H1 (cell line): Measurements from ENCODE around the gene HAND1. TPM values are rescaled to one million over a fixed set of nuclear protein-coding genes. Genes with fewer than 3 reads are reported as not detected.

ENCODE experiments used
- CTCF ChIA-PET: fragments of 300-600 bp; sonication (Branson Sonifier 250); formaldehyde crosslinking; loops from one replicate; lab custom pipeline; 2021; ENCODE audit not compliant: partially characterized antibody; lab: Charles Lee
- POLR2A ChIA-PET: fragments of 300-600 bp; sonication (Branson Sonifier 250); formaldehyde crosslinking; loops from one replicate; lab custom pipeline; 2021; ENCODE audit warnings: inconsistent platforms; ENCODE audit not compliant: partially characterized antibody; lab: Charles Lee
- DNase-seq, 2 experiments: peaks; one replicate each; pipeline versions ENCODE4 v3.0.0 to v3.0.0-alpha.2; 2010 to 2022; ENCODE audit warnings: low spot score in 2 of 2, low read depth in 1 of 2, mixed read lengths in 1 of 2
- FAIRE-seq: peaks from 2 replicates; lab custom pipeline; 2011; peaks lifted over from hg19 to GRCh38; lab: Jason Lieb, UNC
- H2AFZ ChIP-seq: 2 replicates; pipeline ENCODE4 v1.8.1; 2012; ENCODE audit warnings: low read length, inconsistent platforms
- H2AK5ac ChIP-seq: 2 replicates; pipeline ENCODE4 v1.6.1; 2013; ENCODE audit warnings: low read depth, low read length
- H2BK120ac ChIP-seq: replicated peaks from 2 replicates; pipeline ENCODE3; 2013; ENCODE audit warnings: low read depth, low read length, inconsistent platforms
- H2BK12ac ChIP-seq: 2 replicates; pipeline ENCODE4 v1.6.1; 2013; ENCODE audit warnings: low read depth, low read length
- H2BK15ac ChIP-seq: 2 replicates; pipeline ENCODE4 v1.6.1; 2013; ENCODE audit warnings: low read length
- H2BK20ac ChIP-seq: 2 replicates; pipeline ENCODE4 v1.6.1; 2013; ENCODE audit warnings: low read length
- H2BK5ac ChIP-seq: 2 replicates; pipeline ENCODE4 v1.6.1; 2013; ENCODE audit warnings: low read depth, low read length
- H3K14ac ChIP-seq: 2 replicates; pipeline ENCODE4 v1.6.1; 2013; ENCODE audit warnings: inconsistent platforms; ENCODE audit not compliant: insufficient read length
- H3K18ac ChIP-seq: 2 replicates; pipeline ENCODE4 v1.6.1; 2013; ENCODE audit warnings: low read length; ENCODE audit errors: extremely low read depth
- H3K23ac ChIP-seq: 2 replicates; pipeline ENCODE4 v1.6.1; 2013; ENCODE audit warnings: inconsistent platforms; ENCODE audit not compliant: insufficient read length
- H3K23me2 ChIP-seq: 2 replicates; pipeline ENCODE4 v1.6.1; 2013; ENCODE audit warnings: low read depth, low read length
- H3K27ac ChIP-seq: 2 replicates; pipeline ENCODE4 v1.6.1; 2011; ENCODE audit warnings: low read depth, low read length, inconsistent platforms
- H3K27me3 ChIP-seq, 4 experiments: replicated peaks in 1 of 4; 1 replicate in 1 of 4; 2 replicates in 3 of 4; pipeline versions ENCODE4 v1.6.1 to v1.8.1; 2011 to 2013; ENCODE audit warnings: low read length in 3 of 4, mild to moderate bottlenecking in 3 of 4, inconsistent platforms in 2 of 4, mixed read lengths in 2 of 4, moderate library complexity in 1 of 4; ENCODE audit not compliant: control insufficient read depth in 3 of 4, insufficient read depth in 3 of 4; ENCODE audit errors: extremely low read depth in 1 of 4
- H3K36me3 ChIP-seq, 4 experiments: 2 replicates each; pipeline versions ENCODE4 v1.6.1 to v1.8.1; 2011 to 2013; ENCODE audit warnings: mild to moderate bottlenecking in 4 of 4, low read length in 3 of 4, moderate library complexity in 2 of 4, control low read depth in 1 of 4, inconsistent platforms in 1 of 4; ENCODE audit not compliant: insufficient read depth in 4 of 4, control insufficient read depth in 2 of 4
- H3K4ac ChIP-seq: replicated peaks from 2 replicates; pipeline ENCODE3; 2013; ENCODE audit warnings: low read length, low read depth, mixed read lengths, inconsistent platforms; ENCODE audit not compliant: insufficient read length
- H3K4me1 ChIP-seq, 4 experiments: replicated peaks in 1 of 4; 1 replicate in 1 of 4; 2 replicates in 3 of 4; pipeline versions ENCODE4 v1.6.1 to v1.8.1; 2011 to 2013; ENCODE audit warnings: low read length in 3 of 4, inconsistent platforms in 2 of 4, mixed read lengths in 1 of 4; ENCODE audit not compliant: insufficient read depth in 4 of 4, control insufficient read depth in 3 of 4
- H3K4me2 ChIP-seq, 2 experiments: 2 replicates each; pipeline versions ENCODE4 v1.6.1 to v1.8.1; 2011 to 2013; ENCODE audit warnings: low read depth in 2 of 2, low read length in 2 of 2, control low read depth in 1 of 2, inconsistent platforms in 1 of 2, mild to moderate bottlenecking in 1 of 2; ENCODE audit not compliant: insufficient read depth in 1 of 2
- H3K4me3 ChIP-seq, 4 experiments: fragments of 200-600, 300-600 bp in 1 of 4; sonication (generic), shearing (Covaris generic), sonication (Bioruptor Twin) in 1 of 4; 2 replicates each; pipeline versions ENCODE4 v1.5.1 to v1.8.1; 2011 to 2016; ENCODE audit warnings: low read length in 4 of 4, low read depth in 3 of 4, control low read depth in 2 of 4, inconsistent platforms in 2 of 4, mild to moderate bottlenecking in 2 of 4, mixed read lengths in 1 of 4, moderate library complexity in 1 of 4; ENCODE audit not compliant: insufficient read depth in 2 of 4; ENCODE audit errors: extremely low read depth in 1 of 4
- H3K56ac ChIP-seq: replicated peaks from 2 replicates; pipeline ENCODE3; 2013; ENCODE audit warnings: low read depth, mild to moderate bottlenecking, mixed read lengths, low read length, inconsistent platforms; ENCODE audit not compliant: insufficient read length
- H3K79me1 ChIP-seq: 2 replicates; pipeline ENCODE4 v1.6.1; 2013; ENCODE audit warnings: low read depth, low read length, control low read depth
- H3K79me2 ChIP-seq, 2 experiments: 2 replicates each; pipeline versions ENCODE4 v1.6.1 to v1.8.1; 2012 to 2013; ENCODE audit warnings: low read length in 2 of 2, mild to moderate bottlenecking in 2 of 2, inconsistent platforms in 1 of 2; ENCODE audit not compliant: insufficient read depth in 2 of 2, control insufficient read depth in 1 of 2
- H3K9ac ChIP-seq, 4 experiments: replicated peaks in 1 of 4; 1 replicate in 1 of 4; 2 replicates in 3 of 4; pipeline versions ENCODE4 v1.6.1 to v1.8.1; 2011 to 2013; ENCODE audit warnings: low read depth in 3 of 4, low read length in 3 of 4, control low read depth in 2 of 4, mild to moderate bottlenecking in 2 of 4, moderate library complexity in 2 of 4, inconsistent platforms in 1 of 4; ENCODE audit errors: extremely low read depth in 1 of 4
- H3K9me3 ChIP-seq, 2 experiments: 2 replicates each; pipeline versions ENCODE4 v1.6.1 to v1.8.1; 2012 to 2013; ENCODE audit warnings: mild to moderate bottlenecking in 2 of 2, moderate library complexity in 2 of 2, control low read depth in 1 of 2, inconsistent platforms in 1 of 2, low read depth in 1 of 2, low read length in 1 of 2, mixed read lengths in 1 of 2; ENCODE audit not compliant: insufficient read depth in 2 of 2
- H4K20me1 ChIP-seq, 2 experiments: replicated peaks in 1 of 2; 2 replicates each; pipeline versions ENCODE3 to v1.8.1; 2011 to 2013; ENCODE audit warnings: inconsistent platforms in 2 of 2, low read length in 2 of 2, mild to moderate bottlenecking in 1 of 2; ENCODE audit not compliant: insufficient read depth in 2 of 2, control insufficient read depth in 1 of 2
- H4K5ac ChIP-seq: 2 replicates; pipeline ENCODE4 v1.6.1; 2013; ENCODE audit warnings: low read length, low read depth, mixed read lengths, inconsistent platforms; ENCODE audit not compliant: insufficient read length
- H4K8ac ChIP-seq: 2 replicates; pipeline ENCODE4 v1.8.0; 2013; ENCODE audit warnings: mild to moderate bottlenecking, moderate library complexity, low read length, inconsistent platforms; ENCODE audit not compliant: insufficient read depth; ENCODE audit errors: extremely low read depth
- H4K91ac ChIP-seq: replicated peaks from 2 replicates; pipeline ENCODE3; 2013; ENCODE audit warnings: low read length, mixed read lengths, inconsistent platforms; ENCODE audit not compliant: insufficient read length
- CTCF ChIP-seq, 3 experiments: IDR thresholded peaks; 1 replicate in 2 of 3; 2 replicates in 1 of 3; pipeline versions ENCODE4 v1.5.1 to v1.6.1; 2011; ENCODE audit warnings: low read length in 3 of 3, mild to moderate bottlenecking in 3 of 3, inconsistent platforms in 2 of 3, low read depth in 1 of 3, moderate library complexity in 1 of 3; ENCODE audit not compliant: insufficient read depth in 1 of 3; ENCODE audit errors: control extremely low read depth in 1 of 3
- GTF2F1 ChIP-seq: IDR thresholded peaks from 2 replicates; pipeline ENCODE4 v1.6.1; 2012; ENCODE audit warnings: low read depth, low read length, improper control_type of control experiment, borderline replicate concordance
- WGBS, 2 experiments: shearing (Covaris generic) in 1 of 2; methylation state at CpG; one replicate each; pipeline versions ENCODE4 v1.1.6 to v1.1.7; 2013 to 2015; ENCODE audit warnings: low lambda C conversion rate in 2 of 2, mixed read lengths in 2 of 2, inconsistent platforms in 1 of 2, low coverage in 1 of 2, missing lambda C conversion rate in 1 of 2; ENCODE audit not compliant: insufficient replicate concordance in 2 of 2, insufficient coverage in 1 of 2, insufficient read length in 1 of 2; ENCODE audit errors: extremely low coverage in 1 of 2, missing lambda C conversion rate in 1 of 2; 5-methylcytosine and 5-hydroxymethylcytosine counted together
- polyA plus RNA-seq, 7 experiments: library from polyadenylated mRNA; depleted of rRNA in 3 of 7; stranded (reverse) in 5 of 7; unstranded in 2 of 7; fragments of >200 nt in 5 of 7; fragments of 200-250 nt in 2 of 7; gene quantifications; 1 replicate in 5 of 7; 2 replicates in 1 of 7; 4 replicates in 1 of 7; pipeline versions ENCODE4 v1.2.1 to v1.2.3, GENCODE V29; 2011 to 2013; ENCODE audit warnings: missing spikeins in 2 of 7, mixed read lengths in 2 of 7
- total RNA-seq: library from RNA; stranded (reverse); fragmentation: NEBNext Ultra II Directional; extraction: Animal tissue kit (Norgen Biotek cat#: 25700); gene quantifications from 2 replicates; pipeline ENCODE4 v1.2.1, GENCODE V29; 2021

HAND1 gene
- total and polyA plus RNA-seq, 2 of the 8 experiments (the other 6 are each of a cell fraction or from before 2014, with no cell fraction given) = 0.06 TPM; not detected in 1

GRCh38 chr5:154505567-154505966 lies 27.5 kb upstream of the HAND1 start:
- H3K4me1 ChIP-seq = peaks cover 1 to 7% (median 3%) of the 10 kb centered on the region in 4 experiments; a peak in 4 of 7 replicates
- no peak for FAIRE-seq
- CTCF ChIA-PET = interaction anchor here (0.6 to 7.9 kb wide), 19 partner anchors 12 to 449 kb away, joined by 3 to 87 read pairs (median 4); no protein-coding TSS in a partner anchor

More at GRCh38 chr5:154505567-154505966, 27.5 kb upstream of the HAND1 start:
- Histone ChIP-seq H3K36me3 (no peaks in the 10 kb centered on the region), H3K4ac (no peak overlapping the region), H2BK120ac (no peak overlapping the region), H4K20me1 (no peaks in the 10 kb centered on the region), H3K4me2 (no peak overlapping the region), H3K56ac (no peak overlapping the region), H4K91ac (peak overlapping the region; percentile 34), H2BK20ac (no peak overlapping the region), H3K27ac (no peak overlapping the region), H3K23ac (no peak overlapping the region), H2BK15ac (no peak overlapping the region), H2BK12ac (no peak overlapping the region), H2AK5ac (no peak overlapping the region), H3K4me3 (no peak overlapping the region), H3K79me2 (no peaks in the 10 kb centered on the region), H2AFZ (no peak overlapping the region), H3K79me1 (no peaks in the 10 kb centered on the region), H3K9me3 (no peaks in the 10 kb centered on the region), H3K18ac (no peak overlapping the region), H4K5ac (no peak overlapping the region), H3K27me3 (no peaks in the 10 kb centered on the region), H3K14ac (no peak overlapping the region), H4K8ac (no peak overlapping the region), H2BK5ac (no peak overlapping the region)
- WGBS, 2 experiments = 67% methylated on average over 10 of the region's 10 CpGs; no CpG with 5 or more reads in 1 of the 2 experiments
- POLR2A ChIA-PET = interaction anchor here (3.0 kb wide), 1 partner anchor 16 kb away, joined by 7 read pairs; no protein-coding TSS in a partner anchor
- no peak for DNase-seq
- TF ChIP-seq CTCF (IDR thresholded peaks at IDR 0.05; ENCODE audit: control extremely low read depth in 1 of 3, insufficient read depth in 1 of 3, low read depth in 1 of 3, low read length in 3 of 3) (peak; percentile 21 to 45 (median 31); a peak in 3 of 4 replicates), GTF2F1 (no peak)
- TF ChIP-seq, all 59 proteins: peak for 1
- H3K9ac ChIP-seq = no peak overlapping the region
- H3K23me2 ChIP-seq = no peaks in the 10 kb centered on the region
